Rectal smooth muscle tissue (tissue), 1 donor: ENCODE measurements around the gene SPHK2.
"Not testable (repeated sequence)": the region's sequence is repeated elsewhere in the genome, so short reads cannot be mapped to it uniquely, and the experiment has no call there.

Source experiments
- H3K27ac ChIP-seq: one replicate; pipeline ENCODE4 v1.7.0; 2013; ENCODE audit warnings: low read depth, low read length, inconsistent platforms
- H3K27me3 ChIP-seq: one replicate; pipeline ENCODE4 v1.7.0; 2013; ENCODE audit warnings: low read length; ENCODE audit not compliant: control insufficient read depth, insufficient read depth
- H3K36me3 ChIP-seq: one replicate; pipeline ENCODE4 v1.7.0; 2013; ENCODE audit warnings: low read length; ENCODE audit not compliant: control insufficient read depth, insufficient read depth
- H3K4me1 ChIP-seq: one replicate; pipeline ENCODE4 v1.7.0; 2013; ENCODE audit warnings: low read length; ENCODE audit not compliant: control insufficient read depth, insufficient read depth
- H3K4me3 ChIP-seq: one replicate; pipeline ENCODE4 v1.7.0; 2013; ENCODE audit warnings: low read length
- H3K9ac ChIP-seq: one replicate; pipeline ENCODE4 v1.7.0; 2013; ENCODE audit warnings: low read length

The SPHK2 gene

GRCh38 chr19:48630296-48631063, 11.2 kb downstream of the SPHK2 start:
- Histone ChIP-seq H3K4me3 (peak overlapping the region; percentile 27), H3K36me3 (peaks cover 16% of the 10 kb centered on the region), H3K9ac (peak overlapping the region; percentile 49)

GRCh38 chr19:48631225-48631624, 11.9 kb downstream of the SPHK2 start:
- peaks cover 16% of the 10 kb centered on the region for H3K36me3 ChIP-seq
- H3K4me3 ChIP-seq = no peak overlapping the region
- H3K4me1 ChIP-seq = peaks cover 38% of the 10 kb centered on the region
- peak overlapping the region; percentile 36 for H3K9ac ChIP-seq
- no peaks in the 10 kb centered on the region for H3K27me3 ChIP-seq
- peak overlapping the region; percentile 74 for H3K27ac ChIP-seq

More at GRCh38 chr19:48630296-48631063, 11.2 kb downstream of the SPHK2 start:
- Histone ChIP-seq H3K4me1 (peaks cover 38% of the 10 kb centered on the region), H3K27me3 (no peaks in the 10 kb centered on the region), H3K27ac (peak overlapping the region; percentile 74)

GRCh38 chr19:48632286-48632685, 13.0 kb downstream of the SPHK2 start:
- Histone ChIP-seq H3K4me3 (peak overlapping the region; percentile 2), H3K27ac (peak overlapping the region; percentile 43), H3K4me1 (peaks cover 38% of the 10 kb centered on the region), H3K36me3 (peaks cover 16% of the 10 kb centered on the region)
- H3K9ac ChIP-seq, H3K27me3 ChIP-seq: not testable (repeated sequence)

GRCh38 chr19:48632692-48633147, 13.4 kb downstream of the SPHK2 start:
- H3K4me1 ChIP-seq = peaks cover 38% of the 10 kb centered on the region
- peak overlapping the region; percentile 24 for H3K4me3 ChIP-seq
- no peaks in the 10 kb centered on the region for H3K27me3 ChIP-seq
- peak overlapping the region; percentile 43 for H3K27ac ChIP-seq
- no peak overlapping the region for H3K9ac ChIP-seq
- peaks cover 16% of the 10 kb centered on the region for H3K36me3 ChIP-seq

- Histone ChIP-seq H3K27ac (peak overlapping the region; percentile 67), H3K4me3 (peak overlapping the region; percentile 52), H3K36me3 (peaks cover 16% of the 10 kb centered on the region), H3K9ac (no peak overlapping the region), H3K4me1 (peaks cover 40% of the 10 kb centered on the region), H3K27me3 (no peaks in the 10 kb centered on the region)
These were observed 14.1 kb downstream of the SPHK2 start for GRCh38 chr19:48633148-48634035.

- Histone ChIP-seq H3K27me3 (no peaks in the 10 kb centered on the region), H3K27ac (peak overlapping the region; percentile 67), H3K4me3 (peak overlapping the region; percentile 52), H3K36me3 (peaks cover 16% of the 10 kb centered on the region), H3K9ac (no peak overlapping the region), H3K4me1 (peaks cover 44% of the 10 kb centered on the region)
These were observed 14.7 kb downstream of the SPHK2 start for GRCh38 chr19:48634036-48634342.

- Histone ChIP-seq H3K27ac (peak overlapping the region; percentile 92), H3K9ac (peak overlapping the region; percentile 13), H3K4me3 (peak overlapping the region; percentile 63), H3K4me1 (peaks cover 44% of the 10 kb centered on the region), H3K36me3 (peaks cover 16% of the 10 kb centered on the region), H3K27me3 (no peaks in the 10 kb centered on the region)
These were observed 15.3 kb downstream of the SPHK2 start for GRCh38 chr19:48634424-48635262.

GRCh38 chr19:48635263-48635965, 16.1 kb downstream of the SPHK2 start:
- H3K27ac ChIP-seq = peak overlapping the region; percentile 98
- H3K9ac ChIP-seq = peak overlapping the region; percentile 75
- H3K27me3 ChIP-seq = no peaks in the 10 kb centered on the region
- H3K4me1 ChIP-seq = peaks cover 38% of the 10 kb centered on the region
- peak overlapping the region; percentile 97 for H3K4me3 ChIP-seq
- peaks cover 14% of the 10 kb centered on the region for H3K36me3 ChIP-seq

- Histone ChIP-seq H3K36me3 (peaks cover 12% of the 10 kb centered on the region), H3K27me3 (no peaks in the 10 kb centered on the region), H3K9ac (peak overlapping the region; percentile 75), H3K4me1 (peaks cover 32% of the 10 kb centered on the region), H3K4me3 (peak overlapping the region; percentile 97), H3K27ac (peak overlapping the region; percentile 98)
These were observed 16.9 kb downstream of the SPHK2 start for GRCh38 chr19:48635966-48636858.

- peak within 1 kb of the TSS; percentile 71 for H3K9ac ChIP-seq
- peaks cover 9% of the 10 kb centered on the region for H3K36me3 ChIP-seq
- H3K4me3 ChIP-seq = peak within 1 kb of the TSS; percentile 97
- H3K27me3 ChIP-seq = no peaks in the 10 kb centered on the region
- H3K27ac ChIP-seq = peak within 1 kb of the TSS; percentile 98
- peaks cover 31% of the 10 kb centered on the region for H3K4me1 ChIP-seq
These were observed 17.6 kb downstream of the SPHK2 start, which contains the start of gene DBP for GRCh38 chr19:48636859-48637448. Gene DBP, minus strand, starts transcription at chr19:48637379. Its CDS starts 385 bp downstream, at chr19:48636994.
